GM19372 (cell line): ENCODE data around the gene OR2A5.
"Not testable (repeated sequence)": the region's sequence is repeated elsewhere in the genome, so short reads cannot be mapped to it uniquely, and the experiment has no call there.

Experiments
- ATAC-seq: cut with Tn5 transposase; IDR thresholded peaks from one replicate; pipeline ENCODE4 v1.9.1; 2021; ENCODE audit warnings: mild to moderate bottlenecking, low read depth, moderate library complexity; ENCODE audit not compliant: unreplicated experiment

OR2A5 gene

DNA sequence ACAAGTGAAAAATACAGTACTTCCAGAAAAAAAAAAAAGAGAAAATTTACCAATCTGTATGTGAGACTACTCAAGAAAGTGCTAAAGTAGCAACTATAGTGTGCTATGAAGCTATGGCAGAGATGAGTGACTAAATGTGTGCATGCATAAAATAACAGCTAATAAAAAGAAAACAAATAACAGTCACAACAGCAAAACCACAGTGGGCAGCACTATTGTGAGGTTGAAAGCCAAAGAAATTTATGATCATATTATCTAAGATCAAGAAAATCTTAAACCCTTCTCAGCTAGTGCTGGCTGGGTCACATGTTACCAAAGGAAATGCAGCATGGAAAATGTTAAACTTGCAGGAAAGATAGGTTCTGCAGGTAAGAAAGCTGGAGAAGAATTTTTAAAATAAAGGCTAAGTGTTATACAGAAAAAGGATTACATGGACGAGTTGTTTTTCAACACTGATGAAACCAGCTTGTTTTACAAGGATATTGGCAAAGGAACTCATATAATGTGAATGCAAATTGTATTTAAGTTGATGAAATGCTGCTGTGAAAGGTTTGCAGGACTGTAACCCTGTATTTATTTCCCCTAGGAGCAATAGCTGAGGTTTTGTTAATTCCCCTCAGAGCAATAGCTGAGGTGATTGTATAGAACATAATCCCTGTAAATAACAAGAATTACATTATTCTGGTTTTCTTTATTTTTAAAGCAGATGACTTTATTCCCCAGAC, 15.6 kb upstream of the OR2A5 start:
- ATAC-seq = no peak

DNA sequence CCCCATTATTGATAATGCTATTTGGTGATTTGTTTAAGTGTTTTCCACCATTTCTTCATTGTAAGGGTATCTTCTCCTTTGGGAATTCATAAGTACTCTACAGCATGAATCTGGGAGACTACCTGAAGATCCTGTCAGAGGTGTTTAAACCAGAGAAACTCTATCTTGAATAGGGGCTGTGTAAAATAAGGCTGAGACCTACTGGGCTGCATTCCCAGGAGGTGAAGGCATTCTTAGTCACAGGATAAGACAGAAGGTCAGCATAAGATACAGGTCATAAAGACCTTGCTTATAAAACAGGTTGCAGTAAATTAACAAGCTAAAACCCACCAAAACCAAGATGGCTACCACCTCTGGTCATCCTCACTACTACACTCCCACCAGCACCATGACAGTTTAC, 13.4 kb upstream of the OR2A5 start:
- ATAC-seq = no peak

DNA sequence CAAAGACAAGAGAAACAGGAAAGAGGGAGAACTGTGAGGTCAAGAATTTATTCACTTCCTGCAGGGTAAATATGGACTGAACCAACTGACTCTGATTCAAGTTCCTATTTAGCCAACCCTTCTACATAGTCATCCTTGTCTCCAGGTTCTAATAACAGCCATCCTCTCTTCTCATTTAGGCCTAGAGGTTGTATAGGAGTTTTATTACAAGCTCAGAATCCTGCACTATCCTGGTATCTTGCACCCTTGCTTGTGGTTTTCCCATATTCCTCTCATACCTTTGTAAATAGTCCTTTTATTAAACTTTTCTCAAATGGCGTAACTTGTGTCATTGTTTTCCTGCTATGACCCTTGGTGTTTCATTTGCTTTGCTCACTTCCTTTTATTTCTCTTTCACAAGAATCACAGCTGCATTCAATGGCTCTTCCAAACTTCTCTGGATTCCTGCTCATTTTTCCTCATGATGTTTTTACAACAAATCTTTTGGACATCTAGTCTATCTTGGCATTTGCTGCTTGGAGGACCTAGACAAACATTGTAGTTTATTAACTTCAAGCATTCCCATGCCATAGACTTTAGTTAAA, 12.4 kb upstream of the OR2A5 start:
- ATAC-seq = no peak

DNA sequence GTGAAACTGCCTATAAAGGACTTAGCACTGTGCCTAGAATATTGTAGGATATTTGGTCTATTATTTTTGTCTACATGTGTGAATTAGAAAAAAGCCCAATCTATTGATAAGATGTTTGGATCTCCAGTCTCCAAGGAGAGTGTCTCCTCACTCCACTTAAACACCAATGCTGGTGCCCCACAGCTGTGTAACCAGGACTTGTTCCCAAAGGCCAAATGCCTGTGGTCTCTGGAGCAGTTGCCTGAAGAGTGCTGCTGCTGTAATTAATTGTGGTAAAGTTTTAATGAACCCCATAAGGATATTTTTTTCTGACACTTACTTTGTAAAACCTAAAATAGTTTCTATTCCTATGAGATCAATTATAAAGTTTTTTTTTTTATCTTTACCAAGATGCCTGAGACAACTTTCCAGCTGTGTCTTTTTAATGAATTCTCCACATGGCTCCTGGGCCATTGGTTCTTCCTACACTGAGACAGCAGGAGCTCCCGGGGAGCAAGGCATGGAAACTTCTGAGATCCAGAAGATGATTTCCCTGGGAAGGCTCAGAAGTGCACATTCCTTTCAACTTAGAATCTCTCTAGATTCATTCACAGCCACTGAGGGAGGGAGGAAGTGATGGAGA, 11.2 kb upstream of the OR2A5 start:
- ATAC-seq = no peak

DNA sequence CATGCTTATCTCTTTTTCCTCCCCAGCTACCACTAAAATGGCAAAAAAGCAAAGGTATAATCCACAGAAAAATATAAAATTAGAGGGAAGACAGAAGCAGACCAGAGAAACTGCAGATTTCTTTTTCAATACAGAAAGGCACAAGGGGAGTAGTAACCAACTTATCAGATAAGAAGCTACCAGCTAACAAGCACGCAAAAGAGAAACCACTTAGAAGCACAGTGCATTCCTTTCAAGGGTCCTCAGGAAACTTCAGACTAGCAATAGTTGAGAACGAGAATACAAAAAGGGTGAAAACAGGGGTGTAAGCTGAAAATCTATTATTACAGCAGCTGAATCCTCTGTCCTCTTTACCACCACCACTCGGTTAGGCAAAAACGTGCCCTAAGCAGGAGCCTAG, 9.9 kb upstream of the OR2A5 start:
- ATAC-seq = no peak

DNA sequence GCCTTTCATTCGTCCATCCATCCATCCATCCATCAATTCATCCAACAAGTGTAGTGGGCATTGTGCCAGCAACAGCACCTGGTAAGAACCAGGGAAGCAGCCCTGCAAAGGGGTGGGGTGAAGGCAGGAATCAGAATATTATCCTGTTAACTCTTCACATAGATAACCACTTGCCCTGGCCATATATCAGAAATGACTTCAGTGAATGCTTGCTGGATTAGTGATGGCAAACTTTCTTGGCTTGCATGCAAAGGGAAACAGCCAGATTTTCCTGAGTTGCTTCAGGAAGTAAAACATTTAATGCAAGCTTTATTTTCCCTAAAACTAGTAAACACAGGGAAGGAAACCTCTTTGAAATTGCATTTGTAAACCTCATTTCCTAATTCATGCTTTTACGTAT, 743 bp downstream of the OR2A5 start:
- ATAC-seq = no peak

DNA sequence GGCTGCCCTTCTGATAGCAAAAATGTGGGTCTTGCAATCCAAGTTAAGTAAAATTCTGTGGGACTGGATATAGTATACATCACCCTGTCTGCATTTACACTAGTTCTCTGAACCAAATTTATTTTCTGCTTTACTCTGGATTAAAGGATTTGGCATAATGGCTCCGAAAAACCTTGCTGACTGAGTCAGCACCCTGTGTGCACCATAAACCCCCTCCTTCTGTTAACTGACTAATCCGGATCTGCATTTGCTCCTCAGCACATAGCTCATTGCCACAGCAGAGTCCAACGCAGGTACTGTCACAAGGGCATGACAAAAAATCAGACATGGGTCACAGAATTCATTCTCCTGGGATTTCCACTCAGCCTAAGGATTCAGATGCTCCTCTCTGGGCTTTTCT, 1.3 kb downstream of the OR2A5 start:
- ATAC-seq = no peak

DNA sequence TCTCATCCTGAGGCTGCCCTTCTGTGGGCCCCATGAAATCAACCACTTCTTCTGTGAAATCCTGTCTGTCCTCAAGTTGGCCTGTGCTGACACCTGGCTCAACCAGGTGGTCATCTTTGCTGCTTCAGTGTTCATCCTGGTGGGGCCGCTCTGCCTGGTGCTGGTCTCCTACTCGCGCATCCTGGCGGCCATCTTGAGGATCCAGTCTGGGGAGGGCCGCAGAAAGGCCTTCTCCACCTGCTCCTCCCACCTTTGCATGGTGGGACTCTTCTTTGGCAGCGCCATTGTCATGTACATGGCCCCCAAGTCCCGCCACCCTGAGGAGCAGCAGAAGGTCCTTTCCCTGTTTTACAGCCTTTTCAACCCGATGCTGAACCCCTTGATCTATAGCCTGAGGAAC, 2.1 kb downstream of the OR2A5 start:
- not testable (repeated sequence) for ATAC-seq

DNA sequence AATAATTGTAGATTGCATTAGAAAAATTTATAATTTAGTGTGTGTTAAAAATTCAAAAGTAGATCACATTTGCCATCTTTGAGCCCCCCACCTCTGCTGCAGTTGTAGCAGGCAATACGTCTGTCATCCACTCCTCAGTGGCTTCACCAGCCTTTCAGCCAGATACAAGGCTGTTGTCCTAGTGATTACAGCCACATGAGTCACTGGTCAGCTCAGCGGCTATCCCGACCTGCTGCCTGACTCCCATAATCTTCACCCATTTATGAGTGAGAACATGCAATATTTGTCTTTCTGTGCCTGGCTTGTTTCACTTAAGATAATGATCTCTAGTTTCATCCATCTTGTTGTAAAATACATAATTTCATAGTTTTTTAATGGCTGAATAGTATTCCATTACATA, 9.2 kb downstream of the OR2A5 start:
- no peak for ATAC-seq

DNA sequence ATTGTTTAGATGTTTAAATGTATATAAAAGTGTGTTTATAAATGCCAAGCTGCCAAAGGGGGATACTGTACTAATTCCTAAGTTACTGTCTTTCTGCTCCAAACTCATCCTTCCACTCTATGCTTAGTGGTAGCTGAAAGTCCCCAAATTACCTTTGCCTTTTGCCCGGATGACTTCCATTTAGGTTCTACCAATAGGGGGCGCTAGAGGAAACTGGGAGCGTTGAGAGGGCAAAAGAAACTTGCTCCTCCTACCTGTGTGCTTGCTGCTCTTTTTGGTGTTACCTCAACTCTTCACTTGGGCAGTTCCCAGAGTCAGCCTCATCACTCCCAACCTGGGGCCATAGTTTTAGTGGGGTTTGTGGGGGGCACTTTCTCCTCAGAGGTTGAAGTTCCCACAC, 15.0 kb downstream of the OR2A5 start:
- no peak for ATAC-seq

DNA sequence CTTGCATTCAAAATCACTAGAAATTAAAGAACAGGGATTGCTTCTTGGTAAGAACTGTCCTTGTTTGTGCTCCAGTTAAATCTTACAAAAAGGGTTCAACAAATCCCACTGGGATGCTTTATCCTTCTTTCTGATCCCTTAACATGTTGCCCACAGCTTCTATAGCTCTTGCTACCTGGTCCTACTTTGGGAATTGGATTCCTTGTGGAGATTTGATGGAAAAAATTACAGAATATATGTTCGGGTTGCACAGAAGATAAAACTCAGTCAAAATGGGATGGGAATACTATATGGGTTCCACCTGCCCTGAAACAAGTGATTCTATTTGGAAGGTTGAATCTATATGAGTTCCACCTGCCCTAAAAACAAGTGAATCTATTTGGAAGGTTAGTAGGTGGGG, 20.8 kb downstream of the OR2A5 start, which contains the start of gene OR2A25:
OR2A25 (plus strand) TSS at position 301 of the 400 bp plus-strand sequence. CDS start 4,409 bp downstream, outside the sequence.
- ATAC-seq = no peak

DNA sequence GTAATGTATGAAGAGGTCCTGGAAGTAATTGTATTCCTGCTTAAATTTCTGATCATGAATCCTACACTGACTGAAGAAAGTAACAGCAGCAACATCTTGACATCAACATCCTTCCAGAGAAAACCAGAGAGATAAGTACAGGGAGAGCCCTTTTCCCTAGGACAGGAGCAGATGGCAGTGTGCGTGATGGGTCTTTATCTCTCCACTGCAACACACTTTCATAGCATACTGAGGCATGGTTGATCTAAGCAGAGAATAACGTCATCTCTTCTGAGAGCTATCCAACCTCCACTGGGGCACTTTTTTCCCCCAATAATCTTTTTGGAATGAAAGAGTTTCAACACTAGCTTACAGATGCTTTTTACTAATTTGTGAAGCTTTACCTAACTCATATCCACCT, 21.2 kb downstream of the OR2A5 start:
- no peak for ATAC-seq

DNA sequence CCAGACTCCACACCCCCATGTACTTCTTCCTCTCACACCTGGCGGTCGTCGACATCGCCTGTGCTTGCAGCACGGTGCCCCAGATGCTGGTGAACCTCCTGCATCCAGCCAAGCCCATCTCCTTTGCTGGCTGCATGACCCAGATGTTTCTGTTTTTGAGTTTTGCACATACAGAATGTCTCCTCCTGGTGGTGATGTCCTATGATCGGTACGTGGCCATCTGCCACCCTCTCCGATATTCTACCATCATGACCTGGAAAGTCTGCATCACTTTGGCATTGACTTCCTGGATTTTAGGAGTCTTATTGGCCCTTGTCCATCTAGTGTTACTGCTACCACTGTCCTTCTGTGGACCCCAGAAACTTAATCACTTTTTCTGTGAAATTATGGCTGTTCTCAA, 25.6 kb downstream of the OR2A5 start:
- ATAC-seq = no peak

DNA sequence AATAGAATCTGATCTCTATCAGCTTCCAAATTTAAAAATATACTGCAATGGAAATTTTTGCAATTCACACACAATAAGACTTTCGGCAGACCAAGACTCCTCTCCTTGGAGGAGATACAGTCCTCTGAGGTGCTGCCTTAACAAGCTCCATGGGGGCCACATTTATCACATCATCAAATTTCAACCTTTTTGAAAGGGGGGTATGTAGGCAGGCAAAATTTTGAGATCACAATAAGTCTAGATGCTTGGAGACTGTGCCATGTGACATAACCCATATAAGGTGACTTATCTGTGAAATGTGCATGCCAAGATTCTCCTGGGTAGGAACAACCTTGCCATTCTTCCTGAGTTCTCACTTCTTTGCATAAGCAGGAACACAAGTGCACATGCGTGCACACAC, 37.2 kb downstream of the OR2A5 start, which contains the start of gene OR2A12:
OR2A12 (plus strand) TSS at position 301 of the 400 bp plus-strand sequence. CDS start 8,830 bp downstream, outside the sequence.
- no peak for ATAC-seq

DNA sequence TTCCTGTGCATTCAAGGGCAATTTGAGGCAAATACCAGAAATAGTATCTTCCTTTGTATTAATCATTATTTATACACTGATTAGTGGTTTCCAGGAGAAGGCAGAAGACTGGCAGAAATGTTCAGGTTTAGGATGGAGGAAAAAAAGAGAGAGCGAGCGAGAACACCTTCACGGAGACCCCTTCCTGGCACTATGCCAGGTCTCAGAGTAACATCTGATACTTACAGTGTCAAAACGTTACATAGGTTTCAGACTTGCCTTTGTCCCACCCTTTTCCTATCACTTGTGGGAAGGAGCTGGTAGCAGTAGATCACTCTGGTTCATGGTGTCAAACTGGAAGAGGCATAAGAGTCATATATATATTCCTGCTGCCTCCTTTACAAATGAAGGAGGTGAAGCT, 38.0 kb downstream of the OR2A5 start:
- no peak for ATAC-seq

DNA sequence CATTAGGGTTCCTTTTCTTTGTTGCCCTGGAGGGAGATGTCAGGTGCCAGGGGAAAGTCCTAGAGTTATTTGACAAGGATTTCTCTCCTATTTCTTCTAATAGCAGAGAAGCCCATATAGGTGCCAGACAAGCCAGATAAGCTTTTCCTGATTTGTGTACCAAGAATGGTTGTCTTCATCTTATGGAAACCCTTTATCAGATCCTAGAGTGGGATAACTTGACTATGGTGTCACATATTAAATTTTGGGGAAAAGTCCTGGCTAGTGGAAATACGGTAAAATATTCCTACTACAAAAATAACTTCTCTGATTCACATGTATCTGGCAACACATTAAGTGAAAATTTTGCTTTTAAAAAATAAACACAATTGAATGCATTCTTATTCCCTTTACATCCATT, 38.5 kb downstream of the OR2A5 start:
- ATAC-seq = no peak

DNA sequence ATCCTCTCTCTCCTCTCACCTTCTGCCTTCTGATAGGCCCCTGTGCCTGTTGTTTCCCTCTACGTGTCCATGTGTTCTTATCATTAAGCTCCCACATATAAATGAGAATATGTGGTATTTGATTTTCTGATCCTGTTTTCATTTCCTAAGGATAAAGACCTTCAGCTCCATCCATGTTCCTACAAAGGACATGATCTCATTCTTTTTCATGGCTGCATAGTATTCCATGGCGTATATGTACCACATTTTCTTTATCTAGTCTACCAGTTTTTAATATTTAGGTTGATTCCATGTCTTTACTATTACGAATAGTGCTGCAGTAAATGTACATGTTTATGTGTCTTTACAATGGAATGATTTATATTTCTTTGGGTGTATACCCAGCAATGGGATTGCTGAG, 41.9 kb downstream of the OR2A5 start:
- ATAC-seq = no peak

DNA sequence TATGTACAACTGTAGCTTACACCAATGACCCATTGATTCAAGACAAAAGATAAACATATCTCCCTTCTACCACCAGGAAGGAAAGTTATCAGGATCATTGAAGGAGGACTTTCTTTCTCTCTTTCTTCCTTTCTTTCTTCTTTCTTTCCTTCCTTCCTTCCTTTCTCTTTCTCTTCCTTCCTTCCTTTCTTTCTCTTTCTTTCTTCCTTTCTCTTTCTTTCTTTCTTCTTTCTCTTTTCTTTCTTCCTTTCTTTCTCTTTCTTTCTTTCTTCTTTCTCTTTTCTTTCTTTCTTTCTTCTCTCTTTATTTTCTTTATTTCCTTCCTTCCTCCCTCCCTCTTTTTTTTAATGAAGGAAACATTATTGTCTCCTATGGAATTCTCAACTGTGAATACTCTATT, 50.0 kb downstream of the OR2A5 start:
- ATAC-seq = no peak

DNA sequence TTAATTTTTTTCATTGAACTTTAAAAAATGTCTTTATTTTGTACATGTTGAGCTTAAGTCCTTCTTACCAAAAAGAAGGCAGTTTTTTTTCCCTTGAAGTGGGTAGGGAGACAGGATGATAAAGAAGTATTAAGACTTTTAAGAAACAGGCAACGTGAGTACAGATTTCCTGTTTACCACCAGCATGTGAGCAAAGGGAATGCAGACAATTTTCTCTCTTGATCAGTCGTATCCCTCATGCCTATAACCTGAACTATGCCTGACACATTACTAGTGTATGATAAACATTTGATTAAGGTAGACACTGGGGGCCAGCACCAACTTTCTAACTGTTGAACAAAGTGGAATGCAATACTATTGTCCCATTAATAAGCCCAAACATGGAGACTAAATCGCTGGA, 51.9 kb downstream of the OR2A5 start:
- no peak for ATAC-seq

DNA sequence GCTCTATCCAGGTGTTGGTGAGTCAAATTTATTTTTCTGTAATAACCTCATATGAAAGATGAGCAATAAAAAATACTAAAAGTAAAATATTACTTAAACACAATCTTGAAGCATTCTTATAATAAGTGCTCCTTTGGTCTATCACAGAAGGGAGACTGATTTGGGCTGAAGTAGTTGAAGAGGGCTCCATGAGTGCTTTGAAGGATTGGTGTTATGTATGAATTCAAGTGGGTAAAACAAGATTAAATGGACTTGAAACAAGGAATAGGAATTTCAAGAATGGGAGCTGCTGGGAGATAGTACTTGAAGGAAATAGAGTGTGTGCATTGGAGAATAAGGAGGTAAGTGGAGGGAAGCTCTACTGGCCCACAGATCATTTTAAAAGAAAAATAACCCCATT, 53.3 kb downstream of the OR2A5 start:
- ATAC-seq = no peak

DNA sequence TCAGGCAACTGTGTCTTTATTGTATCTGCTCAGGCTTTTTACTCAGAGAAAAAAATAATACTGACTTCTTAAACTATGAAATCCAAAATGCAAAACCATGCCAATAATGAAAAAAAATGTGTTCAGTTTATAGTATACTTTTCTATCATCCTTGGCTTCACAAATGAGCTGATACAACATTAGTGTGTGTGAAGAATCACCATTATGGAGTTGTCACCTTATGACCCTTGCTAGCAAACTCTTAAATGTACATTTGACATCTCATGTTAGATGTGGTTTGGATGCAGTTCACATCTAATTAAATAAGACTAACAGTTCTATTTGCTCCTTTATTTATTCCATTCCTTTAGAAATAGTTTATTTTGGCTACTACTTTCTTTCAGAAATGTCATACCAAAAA, 56.5 kb downstream of the OR2A5 start:
- no peak for ATAC-seq
